ENCODE results near the gene TMEM248. TPM values are rescaled to one million over a fixed set of nuclear protein-coding genes. Genes with fewer than 3 reads are reported as not detected.

The TMEM248 gene
- total and polyA plus RNA-seq, 2 of the 13 experiments (the other 11 are each of a cell fraction or from before 2014, with no cell fraction given), result 54.3 to 109 TPM

- TF ChIP-seq MTERF4 (CRISPR knock-in tag; IDR thresholded peaks at IDR 0.05) (peak; percentile 96), ZBTB20 (CRISPR knock-in tag; IDR thresholded peaks at IDR 0.05; ENCODE audit: borderline replicate concordance, low read depth) (peak; percentile 71), MAFK (conservative IDR thresholded peaks at IDR 0.05 in 1 of 2, IDR thresholded peaks at IDR 0.05 in 1 of 2; ENCODE audit: low read length in 2 of 2) (no peak), CC2D1A (CRISPR knock-in tag; IDR thresholded peaks at IDR 0.05) (0 out of 2 replicates have a peak, but pooled peaks have one; percentile 46), ZNF34 (CRISPR knock-in tag; IDR thresholded peaks at IDR 0.05; ENCODE audit: borderline replicate concordance) (0 out of 2 replicates have a peak, but pooled peaks have one; percentile 54), RFXAP (CRISPR knock-in tag; IDR thresholded peaks at IDR 0.05; ENCODE audit: borderline replicate concordance) (peak; percentile 78; the same call in 1 of the 2 replicates), ZNF460 (CRISPR knock-in tag; IDR thresholded peaks at IDR 0.05; ENCODE audit: borderline replicate concordance) (no peak; the same call in 1 of the 2 replicates), MED1 (CRISPR knock-in tag; IDR thresholded peaks at IDR 0.05) (peak; percentile 84), ZKSCAN5 (CRISPR knock-in tag; IDR thresholded peaks at IDR 0.05) (no peak), GLI4 (CRISPR knock-in tag; IDR thresholded peaks at IDR 0.05; ENCODE audit: borderline replicate concordance) (no peak), TRAFD1 (CRISPR knock-in tag; IDR thresholded peaks at IDR 0.05; ENCODE audit: borderline replicate concordance) (no peak), ZNF546 (CRISPR knock-in tag; conservative IDR thresholded peaks at IDR 0.05) (no peak), NAIF1 (CRISPR knock-in tag; IDR thresholded peaks at IDR 0.05; ENCODE audit: borderline replicate concordance) (peak; percentile 95), IRF2 (CRISPR knock-in tag; IDR thresholded peaks at IDR 0.05) (peak; percentile 85), SUZ12 (IDR thresholded peaks at IDR 0.05; ENCODE audit: low read depth, low read length) (no peak), SNAI1 (CRISPR knock-in tag; IDR thresholded peaks at IDR 0.05; ENCODE audit: borderline replicate concordance) (no peak), AKAP8 (CRISPR knock-in tag; IDR thresholded peaks at IDR 0.05) (peak; percentile 64; the same call in 1 of the 2 replicates), ZNF747 (CRISPR knock-in tag; IDR thresholded peaks at IDR 0.05; ENCODE audit: borderline replicate concordance) (no peak; the same call in 1 of the 2 replicates), STAT6 (CRISPR knock-in tag; IDR thresholded peaks at IDR 0.05; ENCODE audit: borderline replicate concordance) (no peak; the same call in 1 of the 2 replicates), ZBTB34 (CRISPR knock-in tag; IDR thresholded peaks at IDR 0.05) (peak; percentile 85; the same call in 1 of the 2 replicates)
Observed at GRCh38 chr7:66920769-66921395, at the start of gene TMEM248 (continued).
